Neural cell (in vitro differentiated cells): Measurements from ENCODE around the gene ZNF786. TPM values are rescaled to one million over a fixed set of nuclear protein-coding genes. Genes with fewer than 3 reads are reported as not detected.

Experiments used
- H2AFZ ChIP-seq: fragments of 200-600, 300-800 bp; sonication (generic), shearing (Covaris generic); 2 replicates; pipeline ENCODE4 v1.6.0; 2014; ENCODE audit warnings: low read depth, mild to moderate bottlenecking, antibody characterized with exemption, low read length, moderate library complexity
- H3F3A ChIP-seq: fragments of 200-600 bp; shearing (Covaris generic); 2 replicates; pipeline ENCODE4 v1.6.1; 2016; ENCODE audit warnings: mild to moderate bottlenecking, moderate library complexity, mixed read lengths, antibody characterized with exemption, low read length; ENCODE audit not compliant: insufficient read depth, poor library complexity, severe bottlenecking
- H3K27ac ChIP-seq: fragments of 200-600, 300-800 bp; sonication (generic), shearing (Covaris generic); 2 replicates; pipeline ENCODE4 v1.5.1; 2014; ENCODE audit warnings: mild to moderate bottlenecking, low read length, moderate library complexity
- H3K27me3 ChIP-seq: fragments of 300-800, 200-600 bp; sonication (generic), shearing (Covaris generic); 2 replicates; pipeline ENCODE4 v1.6.0; 2014; ENCODE audit warnings: mild to moderate bottlenecking, low read depth, low read length, moderate library complexity; ENCODE audit not compliant: insufficient read depth
- H3K36me3 ChIP-seq: fragments of 300-800, 200-600 bp; sonication (generic), shearing (Covaris generic); 2 replicates; pipeline ENCODE4 v1.5.1; 2014; ENCODE audit warnings: mild to moderate bottlenecking, antibody characterized with exemption, low read length, moderate library complexity; ENCODE audit not compliant: insufficient read depth
- H3K4me2 ChIP-seq: fragments of 300-800, 200-600 bp; sonication (generic), shearing (Covaris generic); 2 replicates; pipeline ENCODE4 v1.6.0; 2014; ENCODE audit warnings: mild to moderate bottlenecking, low read length
- H3K4me3 ChIP-seq: fragments of 300-800, 200-600 bp; sonication (generic), shearing (Covaris generic); 2 replicates; pipeline ENCODE4 v1.5.1; 2014; ENCODE audit warnings: mild to moderate bottlenecking, low read length, moderate library complexity
- H3K79me2 ChIP-seq: fragments of 200-600 bp; shearing (Covaris generic); replicated peaks from 2 replicates; pipeline ENCODE4 v1.6.0; 2014; ENCODE audit warnings: mild to moderate bottlenecking, low read length, moderate library complexity; ENCODE audit not compliant: insufficient read depth
- H3K9ac ChIP-seq: fragments of 300-800, 200-600 bp; sonication (generic), shearing (Covaris generic); 2 replicates; pipeline ENCODE4 v1.6.1; 2016; ENCODE audit warnings: mild to moderate bottlenecking, low read length, mixed read lengths
- H3K9me2 ChIP-seq: fragments of 200-600 bp; shearing (Covaris generic); 2 replicates; pipeline ENCODE4 v1.6.1; 2016; ENCODE audit warnings: mild to moderate bottlenecking, low read length, mixed read lengths; ENCODE audit not compliant: insufficient read depth
- H3K9me3 ChIP-seq: fragments of 200-600, 300-800 bp; sonication (generic), shearing (Covaris generic); 2 replicates; pipeline ENCODE4 v1.6.1; 2016; ENCODE audit warnings: mild to moderate bottlenecking, mixed run types, low read length, moderate library complexity, mixed read lengths
- H4K20me1 ChIP-seq: fragments of 200-600 bp; shearing (Covaris generic); 2 replicates; pipeline ENCODE4 v1.6.1; 2016; ENCODE audit warnings: mild to moderate bottlenecking, mixed run types; ENCODE audit not compliant: insufficient read depth
- EP300 ChIP-seq: fragments of 450-650 bp; conservative IDR thresholded peaks from 2 replicates; pipeline ENCODE4 v1.6.1; 2014; ENCODE audit warnings: antibody characterized with exemption, mild to moderate bottlenecking, moderate library complexity; ENCODE audit not compliant: poor library complexity, severe bottlenecking
- EZH2 ChIP-seq: fragments of 200-600, 300-800 bp; shearing (Covaris generic), sonication (generic); IDR thresholded peaks from 2 replicates; pipeline ENCODE4 v1.6.1; 2014; ENCODE audit warnings: antibody characterized with exemption, low read length, borderline replicate concordance, mild to moderate bottlenecking; ENCODE audit not compliant: insufficient read depth, poor library complexity, severe bottlenecking
- MXI1 ChIP-seq: fragments of 450-650 bp; conservative IDR thresholded peaks from 2 replicates; pipeline ENCODE4 v1.6.1; 2014; ENCODE audit warnings: antibody characterized with exemption, mild to moderate bottlenecking; ENCODE audit not compliant: poor library complexity, severe bottlenecking
- POLR2AphosphoS5 ChIP-seq: IDR thresholded peaks from 2 replicates; pipeline ENCODE4 v1.6.1; 2012
- RAD21 ChIP-seq: fragments of 450-650 bp; conservative IDR thresholded peaks from 2 replicates; pipeline ENCODE4 v1.6.1; 2014; ENCODE audit warnings: antibody characterized with exemption, mild to moderate bottlenecking, moderate library complexity
- SMC3 ChIP-seq: fragments of 450-650 bp; conservative IDR thresholded peaks from 2 replicates; pipeline ENCODE4 v1.6.1; 2014; ENCODE audit warnings: antibody characterized with exemption, mild to moderate bottlenecking, moderate library complexity; ENCODE audit not compliant: poor library complexity
- TAF1 ChIP-seq: IDR thresholded peaks from 2 replicates; pipeline ENCODE4 v1.6.1; 2012; ENCODE audit warnings: low read depth
- polyA plus RNA-seq: library from polyadenylated mRNA; depleted of rRNA; stranded (reverse); fragments of >200 nt; gene quantifications from 2 replicates; pipeline ENCODE4 v1.2.3, GENCODE V29; 2014
- TF ChIP-seq, protein P1 (sequence below): fragments of 450-650 bp; IDR thresholded peaks from 2 replicates; pipeline ENCODE4 v1.5.1; 2014; ENCODE audit warnings: antibody characterized with exemption, mild to moderate bottlenecking, moderate library complexity; ENCODE audit not compliant: poor library complexity, severe bottlenecking
- TF ChIP-seq, protein P2 (sequence below): IDR thresholded peaks from 2 replicates; pipeline ENCODE4 v1.6.1; 2012; ENCODE audit warnings: borderline replicate concordance

The ZNF786 gene
- polyA plus RNA-seq, 1 donor from 2014 or later: 7.8 TPM

DNA sequence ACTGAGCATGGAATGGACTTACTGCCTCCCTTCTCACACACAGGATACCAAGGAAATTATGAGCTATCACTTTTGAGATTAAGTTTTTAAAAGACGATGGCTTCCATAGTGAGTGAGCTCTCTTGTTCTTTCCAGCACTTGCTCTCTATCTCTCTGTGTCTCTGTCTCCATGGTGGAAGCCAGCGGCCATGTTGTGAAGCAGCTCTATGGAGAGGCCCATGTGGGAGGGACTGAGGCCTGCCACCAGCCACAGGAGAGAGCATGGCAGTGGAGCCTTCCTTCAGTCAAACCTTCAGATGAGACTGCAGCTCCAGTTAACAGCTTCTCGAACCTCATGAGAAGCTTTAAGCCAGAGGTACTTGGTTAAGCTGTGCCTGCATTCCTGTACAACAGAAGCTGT lies 41.7 kb downstream of the ZNF786 start:
- Histone ChIP-seq H3K79me2 (no peaks in the 10 kb centered on the region), H2AFZ (no peak overlapping the region), H3K9me2 (no peaks in the 10 kb centered on the region), H3K9me3 (no peaks in the 10 kb centered on the region), H3K27ac (no peak overlapping the region), H4K20me1 (no peaks in the 10 kb centered on the region), H3K36me3 (no peaks in the 10 kb centered on the region), H3K27me3 (no peaks in the 10 kb centered on the region), H3K4me3 (no peak overlapping the region), H3K4me2 (no peak overlapping the region), H3F3A (no peaks in the 10 kb centered on the region), H3K9ac (no peak overlapping the region)
- TF ChIP-seq RAD21 (no peak), EP300 (no peak), TAF1 (no peak), MXI1 (no peak), POLR2AphosphoS5 (no peak), SMC3 (no peak), EZH2 (no peak)
- TF ChIP-seq, protein P1, sequence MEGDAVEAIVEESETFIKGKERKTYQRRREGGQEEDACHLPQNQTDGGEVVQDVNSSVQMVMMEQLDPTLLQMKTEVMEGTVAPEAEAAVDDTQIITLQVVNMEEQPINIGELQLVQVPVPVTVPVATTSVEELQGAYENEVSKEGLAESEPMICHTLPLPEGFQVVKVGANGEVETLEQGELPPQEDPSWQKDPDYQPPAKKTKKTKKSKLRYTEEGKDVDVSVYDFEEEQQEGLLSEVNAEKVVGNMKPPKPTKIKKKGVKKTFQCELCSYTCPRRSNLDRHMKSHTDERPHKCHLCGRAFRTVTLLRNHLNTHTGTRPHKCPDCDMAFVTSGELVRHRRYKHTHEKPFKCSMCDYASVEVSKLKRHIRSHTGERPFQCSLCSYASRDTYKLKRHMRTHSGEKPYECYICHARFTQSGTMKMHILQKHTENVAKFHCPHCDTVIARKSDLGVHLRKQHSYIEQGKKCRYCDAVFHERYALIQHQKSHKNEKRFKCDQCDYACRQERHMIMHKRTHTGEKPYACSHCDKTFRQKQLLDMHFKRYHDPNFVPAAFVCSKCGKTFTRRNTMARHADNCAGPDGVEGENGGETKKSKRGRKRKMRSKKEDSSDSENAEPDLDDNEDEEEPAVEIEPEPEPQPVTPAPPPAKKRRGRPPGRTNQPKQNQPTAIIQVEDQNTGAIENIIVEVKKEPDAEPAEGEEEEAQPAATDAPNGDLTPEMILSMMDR: no peak
- TF ChIP-seq, protein P2, sequence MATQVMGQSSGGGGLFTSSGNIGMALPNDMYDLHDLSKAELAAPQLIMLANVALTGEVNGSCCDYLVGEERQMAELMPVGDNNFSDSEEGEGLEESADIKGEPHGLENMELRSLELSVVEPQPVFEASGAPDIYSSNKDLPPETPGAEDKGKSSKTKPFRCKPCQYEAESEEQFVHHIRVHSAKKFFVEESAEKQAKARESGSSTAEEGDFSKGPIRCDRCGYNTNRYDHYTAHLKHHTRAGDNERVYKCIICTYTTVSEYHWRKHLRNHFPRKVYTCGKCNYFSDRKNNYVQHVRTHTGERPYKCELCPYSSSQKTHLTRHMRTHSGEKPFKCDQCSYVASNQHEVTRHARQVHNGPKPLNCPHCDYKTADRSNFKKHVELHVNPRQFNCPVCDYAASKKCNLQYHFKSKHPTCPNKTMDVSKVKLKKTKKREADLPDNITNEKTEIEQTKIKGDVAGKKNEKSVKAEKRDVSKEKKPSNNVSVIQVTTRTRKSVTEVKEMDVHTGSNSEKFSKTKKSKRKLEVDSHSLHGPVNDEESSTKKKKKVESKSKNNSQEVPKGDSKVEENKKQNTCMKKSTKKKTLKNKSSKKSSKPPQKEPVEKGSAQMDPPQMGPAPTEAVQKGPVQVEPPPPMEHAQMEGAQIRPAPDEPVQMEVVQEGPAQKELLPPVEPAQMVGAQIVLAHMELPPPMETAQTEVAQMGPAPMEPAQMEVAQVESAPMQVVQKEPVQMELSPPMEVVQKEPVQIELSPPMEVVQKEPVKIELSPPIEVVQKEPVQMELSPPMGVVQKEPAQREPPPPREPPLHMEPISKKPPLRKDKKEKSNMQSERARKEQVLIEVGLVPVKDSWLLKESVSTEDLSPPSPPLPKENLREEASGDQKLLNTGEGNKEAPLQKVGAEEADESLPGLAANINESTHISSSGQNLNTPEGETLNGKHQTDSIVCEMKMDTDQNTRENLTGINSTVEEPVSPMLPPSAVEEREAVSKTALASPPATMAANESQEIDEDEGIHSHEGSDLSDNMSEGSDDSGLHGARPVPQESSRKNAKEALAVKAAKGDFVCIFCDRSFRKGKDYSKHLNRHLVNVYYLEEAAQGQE: no peak

DNA sequence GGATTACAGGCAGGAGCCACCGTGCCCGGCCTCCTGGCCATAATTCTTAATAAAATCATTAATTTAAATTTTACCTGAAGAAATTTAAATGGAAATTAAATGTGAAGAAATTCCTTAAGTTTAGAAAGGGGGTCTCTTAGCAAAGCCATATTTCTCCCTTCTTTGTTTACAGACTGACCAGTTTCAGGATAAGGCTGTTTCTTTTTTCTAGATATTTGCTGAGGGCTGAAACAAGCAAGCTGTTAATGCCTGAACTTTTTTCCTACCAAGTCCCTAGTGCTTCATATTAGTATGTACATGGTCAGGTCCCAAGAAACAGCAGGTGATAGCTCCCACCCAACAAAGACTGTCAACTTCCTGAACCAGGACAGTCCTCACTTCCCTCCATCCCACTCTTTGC lies 44.1 kb downstream of the ZNF786 start:
- no peak for TF ChIP-seq TAF1
- TF ChIP-seq, protein P2: no peak
- TF ChIP-seq EP300: no peak
- no peak for TF ChIP-seq POLR2AphosphoS5
- TF ChIP-seq EZH2: no peak
- Histone ChIP-seq H3K36me3 (no peaks in the 10 kb centered on the region), H3K9me2 (no peaks in the 10 kb centered on the region)

More for the DNA sequence above, 44.1 kb downstream of the ZNF786 start:
- Histone ChIP-seq H3K9me3 (no peaks in the 10 kb centered on the region), H3K9ac (no peak overlapping the region), H4K20me1 (no peaks in the 10 kb centered on the region), H3K4me2 (no peak overlapping the region), H3F3A (no peaks in the 10 kb centered on the region), H2AFZ (no peak overlapping the region), H3K4me3 (no peak overlapping the region), H3K27me3 (no peaks in the 10 kb centered on the region), H3K79me2 (no peaks in the 10 kb centered on the region), H3K27ac (no peak overlapping the region)
